ENCODE results near the gene ADIPOR2.

ADIPOR2 gene, protein sequence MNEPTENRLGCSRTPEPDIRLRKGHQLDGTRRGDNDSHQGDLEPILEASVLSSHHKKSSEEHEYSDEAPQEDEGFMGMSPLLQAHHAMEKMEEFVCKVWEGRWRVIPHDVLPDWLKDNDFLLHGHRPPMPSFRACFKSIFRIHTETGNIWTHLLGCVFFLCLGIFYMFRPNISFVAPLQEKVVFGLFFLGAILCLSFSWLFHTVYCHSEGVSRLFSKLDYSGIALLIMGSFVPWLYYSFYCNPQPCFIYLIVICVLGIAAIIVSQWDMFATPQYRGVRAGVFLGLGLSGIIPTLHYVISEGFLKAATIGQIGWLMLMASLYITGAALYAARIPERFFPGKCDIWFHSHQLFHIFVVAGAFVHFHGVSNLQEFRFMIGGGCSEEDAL

DNA sequence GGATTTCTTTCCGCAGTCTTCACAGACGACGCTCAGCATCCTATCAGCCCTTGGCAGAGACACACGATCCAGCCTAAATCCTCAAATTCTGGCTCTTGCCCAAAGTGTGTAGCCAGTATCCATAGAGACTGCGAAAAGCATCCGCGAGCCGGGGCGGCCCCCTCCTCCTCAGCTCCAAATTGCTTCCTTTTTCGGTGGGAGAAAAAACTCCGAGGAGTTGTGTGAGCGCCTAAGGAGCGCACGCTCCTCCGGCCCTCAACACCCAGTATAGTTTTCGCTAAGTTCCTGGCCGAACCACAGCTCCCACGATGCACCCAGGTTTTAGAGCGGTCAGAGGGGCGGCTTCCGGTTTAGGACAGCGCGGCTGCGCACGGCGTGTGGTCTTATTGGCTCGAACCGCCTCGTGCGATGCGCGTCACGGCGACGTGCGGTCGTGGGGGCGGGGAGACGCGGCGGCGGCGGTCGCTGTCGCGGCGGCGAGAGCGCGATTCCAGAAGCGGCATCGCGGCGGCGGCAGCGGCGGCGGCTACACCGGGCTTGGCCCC is at the start of gene ADIPOR2:
ADIPOR2 (plus strand) TSS at position 493 of the 545 bp plus-strand sequence. CDS start 63,274 bp downstream, outside the sequence.
- peak; percentile 89 to 93 (median 91) for DNase-seq (ENCODE audit: low read depth in 3 of 3)

DNA sequence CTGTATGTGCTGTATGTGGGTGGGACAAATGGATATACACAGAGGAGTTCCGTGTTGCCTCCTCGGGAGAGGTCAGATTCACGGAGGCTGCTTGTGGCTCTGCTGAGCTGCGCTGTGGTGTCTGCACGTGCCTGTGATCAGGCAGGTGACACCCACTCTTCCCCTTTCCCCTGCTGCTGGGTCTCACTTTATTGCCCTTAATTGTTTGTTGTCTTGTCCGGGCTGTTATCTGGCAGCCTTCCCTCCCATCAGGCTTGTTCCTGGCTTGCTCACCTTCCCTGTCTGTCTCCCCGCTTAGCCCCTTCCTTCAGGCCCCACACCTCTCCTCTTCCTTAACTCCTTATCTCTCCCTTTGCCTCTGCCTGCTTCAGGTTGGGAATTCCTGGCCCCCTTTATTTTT is 48.4 kb upstream of the ADIPOR2 start:
- DNase-seq (ENCODE audit: low read depth in 3 of 3): no peak

DNA sequence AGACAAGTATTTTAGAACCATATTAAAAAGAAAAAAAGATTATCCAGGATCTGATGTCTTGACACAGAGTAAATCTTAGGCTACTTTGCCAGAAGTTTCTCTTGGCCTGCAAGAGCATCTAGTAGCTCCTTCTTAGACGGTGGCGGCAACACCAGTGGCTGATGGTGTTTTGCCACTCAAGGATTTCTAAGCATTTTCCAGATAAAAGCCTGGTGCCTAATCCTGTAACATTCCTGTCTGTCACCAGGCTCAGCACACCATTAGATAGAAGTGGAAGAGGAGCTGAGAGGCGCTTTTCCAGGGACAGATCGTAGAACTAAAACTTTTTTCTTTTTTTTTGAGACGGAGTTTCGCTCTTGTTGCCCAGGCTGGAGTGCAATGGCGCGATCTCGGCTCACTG is 47.8 kb upstream of the ADIPOR2 start:
- no peak for DNase-seq (ENCODE audit: low read depth in 3 of 3)

DNA sequence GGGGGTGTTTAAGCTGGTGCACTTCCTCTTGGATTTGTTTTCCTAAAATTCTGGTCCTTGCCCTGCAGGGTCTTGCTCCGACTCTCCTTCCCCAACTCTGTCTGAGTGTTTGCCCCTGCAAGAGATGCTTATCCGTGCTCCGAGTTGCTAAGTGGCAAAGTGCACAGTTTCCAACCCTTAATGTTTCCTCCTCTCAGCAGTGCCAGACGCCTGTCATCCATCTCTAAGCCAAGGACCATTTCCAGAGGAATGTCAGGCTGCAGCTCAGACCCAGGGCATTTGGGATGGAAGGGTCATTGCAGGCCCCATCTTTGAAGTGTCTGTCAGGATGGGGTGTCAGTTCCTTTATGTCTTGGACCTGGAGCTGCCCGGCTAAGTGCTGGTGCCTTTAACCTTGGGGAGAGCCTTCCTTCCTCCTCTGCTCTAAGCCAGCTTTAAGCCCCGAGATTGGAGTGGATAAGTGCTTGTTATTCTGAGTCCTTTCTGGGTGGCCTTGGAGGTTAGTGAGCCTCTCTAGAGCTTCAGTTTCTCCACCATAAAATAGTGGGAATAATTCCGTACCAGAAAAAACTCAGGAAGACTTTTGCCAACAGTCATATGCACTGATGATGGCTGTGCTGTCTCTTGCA is 46.9 kb upstream of the ADIPOR2 start:
- DNase-seq (ENCODE audit: low read depth in 3 of 3): no peak

DNA sequence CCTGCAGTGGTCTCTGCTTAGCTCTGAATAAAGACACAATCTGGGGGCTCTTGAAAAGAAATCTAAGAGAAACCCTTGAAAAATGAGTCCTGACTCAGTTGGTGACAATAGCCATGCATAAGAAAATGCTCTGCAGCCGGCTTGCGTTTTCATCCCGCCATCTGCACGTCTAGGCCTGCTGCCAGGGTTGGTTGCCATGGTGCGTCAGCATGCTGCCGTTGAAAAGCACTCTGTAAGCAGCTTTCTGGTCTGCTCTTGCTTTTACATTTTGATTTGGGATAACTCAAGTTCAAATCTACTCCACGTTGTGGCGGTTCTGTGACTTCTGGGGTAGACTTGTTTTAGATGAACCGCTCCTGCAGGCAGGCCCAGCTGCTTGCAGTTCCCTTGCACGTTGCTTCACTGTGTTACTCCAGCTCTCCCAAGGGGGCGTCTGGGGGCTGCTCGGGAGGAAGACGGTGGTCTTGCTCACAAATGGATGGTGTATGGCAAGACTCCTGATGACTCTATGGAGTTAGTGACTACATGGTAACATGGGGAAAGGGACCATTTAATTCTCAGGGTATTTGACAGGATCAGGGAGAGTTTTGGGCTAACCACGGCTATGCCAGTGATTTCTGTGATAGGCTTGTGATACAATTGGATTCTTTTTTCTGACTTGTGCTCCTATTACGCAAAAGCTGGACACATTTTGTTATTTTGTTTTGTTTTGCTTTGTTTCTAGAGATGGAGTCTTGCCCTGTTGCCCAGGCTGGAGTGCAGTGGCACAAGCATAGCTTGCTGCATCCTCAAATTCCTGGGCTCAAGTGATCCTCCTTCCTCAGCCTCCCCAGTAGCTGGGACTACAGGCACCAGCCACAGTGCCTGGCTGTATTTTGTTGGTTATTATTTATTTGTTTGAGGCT is 46.1 kb upstream of the ADIPOR2 start:
- DNase-seq (ENCODE audit: low read depth in 3 of 3): no peak

DNA sequence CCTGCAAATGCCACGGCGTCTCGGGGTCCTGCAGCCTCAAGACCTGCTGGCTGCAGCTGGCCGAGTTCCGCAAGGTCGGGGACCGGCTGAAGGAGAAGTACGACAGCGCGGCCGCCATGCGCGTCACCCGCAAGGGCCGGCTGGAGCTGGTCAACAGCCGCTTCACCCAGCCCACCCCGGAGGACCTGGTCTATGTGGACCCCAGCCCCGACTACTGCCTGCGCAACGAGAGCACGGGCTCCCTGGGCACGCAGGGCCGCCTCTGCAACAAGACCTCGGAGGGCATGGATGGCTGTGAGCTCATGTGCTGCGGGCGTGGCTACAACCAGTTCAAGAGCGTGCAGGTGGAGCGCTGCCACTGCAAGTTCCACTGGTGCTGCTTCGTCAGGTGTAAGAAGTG is 45.1 kb upstream of the ADIPOR2 start:
- DNase-seq (ENCODE audit: low read depth in 3 of 3): no peak

DNA sequence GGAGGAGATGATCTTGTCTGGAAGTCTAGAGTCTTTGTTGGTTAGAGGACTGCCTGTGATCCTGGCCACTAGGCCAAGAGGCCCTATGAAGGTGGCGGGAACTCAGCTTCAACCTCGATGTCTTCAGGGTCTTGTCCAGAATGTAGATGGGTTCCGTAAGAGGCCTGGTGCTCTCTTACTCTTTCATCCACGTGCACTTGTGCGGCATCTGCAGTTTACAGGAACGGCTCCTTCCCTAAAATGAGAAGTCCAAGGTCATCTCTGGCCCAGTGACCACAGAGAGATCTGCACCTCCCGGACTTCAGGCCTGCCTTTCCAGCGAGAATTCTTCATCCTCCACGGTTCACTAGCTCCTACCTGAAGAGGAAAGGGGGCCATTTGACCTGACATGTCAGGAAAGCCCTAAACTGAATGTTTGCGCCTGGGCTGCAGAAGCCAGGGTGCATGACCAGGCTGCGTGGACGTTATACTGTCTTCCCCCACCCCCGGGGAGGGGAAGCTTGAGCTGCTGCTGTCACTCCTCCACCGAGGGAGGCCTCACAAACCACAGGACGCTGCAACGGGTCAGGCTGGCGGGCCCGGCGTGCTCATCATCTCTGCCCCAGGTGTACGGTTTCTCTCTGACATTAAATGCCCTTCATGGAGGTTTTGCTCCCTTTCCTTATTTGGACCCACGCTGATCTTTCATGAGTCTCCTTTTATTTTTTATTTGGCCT is 44.1 kb upstream of the ADIPOR2 start:
- no peak for DNase-seq (ENCODE audit: low read depth in 3 of 3)

DNA sequence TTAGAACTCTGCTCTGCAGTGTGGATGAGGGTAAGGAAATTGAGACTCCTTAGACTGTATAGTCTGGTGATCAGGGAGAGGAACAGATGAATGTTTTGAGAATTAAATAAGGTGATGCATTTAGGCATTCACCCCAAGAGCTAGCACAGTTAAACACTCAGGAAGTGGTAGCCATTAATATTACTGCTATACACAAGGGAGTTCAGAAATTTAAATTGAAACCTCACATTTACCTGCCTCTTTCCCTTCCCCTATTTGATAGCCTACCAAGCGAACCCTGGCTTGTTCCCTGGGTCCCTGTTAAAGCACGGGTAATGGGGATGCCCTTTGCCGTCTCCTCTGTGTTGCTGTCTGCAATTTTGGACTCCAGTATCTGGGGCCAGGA is 43.6 kb upstream of the ADIPOR2 start:
- DNase-seq (ENCODE audit: low read depth in 3 of 3): no peak

DNA sequence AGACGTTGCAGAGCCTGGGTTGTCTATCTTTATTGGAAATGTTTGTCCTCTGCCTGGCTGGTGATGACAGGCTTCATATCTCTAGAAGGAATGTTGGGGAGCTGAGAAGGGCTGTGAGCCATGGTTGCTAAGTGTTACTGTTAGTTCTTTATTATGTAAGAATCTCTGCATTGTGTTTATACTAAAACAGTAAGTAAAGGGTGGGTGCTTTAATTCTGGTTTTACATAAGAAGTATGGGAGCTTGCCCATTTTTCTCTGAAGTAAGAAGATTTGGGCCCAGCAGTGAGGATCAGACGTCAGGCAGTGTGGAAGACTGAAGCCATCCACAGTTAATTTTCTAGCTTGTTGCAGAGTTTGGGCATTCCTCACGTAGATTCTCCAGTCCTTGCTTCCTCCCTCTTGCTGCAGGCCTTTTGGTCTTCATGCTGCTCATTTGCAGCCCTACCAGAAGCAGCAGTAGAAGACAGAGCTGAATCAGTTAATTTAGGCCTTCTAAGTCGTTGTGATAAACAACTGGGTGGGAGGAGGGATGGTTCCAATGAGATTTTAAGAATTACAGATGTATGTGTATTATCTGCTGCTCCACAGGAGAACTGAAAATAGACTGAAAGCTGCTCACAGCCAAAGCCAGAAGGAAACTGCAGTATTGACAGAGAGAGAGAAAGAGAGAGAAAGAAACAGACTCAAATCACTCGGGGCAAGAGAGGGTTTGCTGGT is 40.5 kb upstream of the ADIPOR2 start:
- DNase-seq (ENCODE audit: low read depth in 3 of 3): no peak

DNA sequence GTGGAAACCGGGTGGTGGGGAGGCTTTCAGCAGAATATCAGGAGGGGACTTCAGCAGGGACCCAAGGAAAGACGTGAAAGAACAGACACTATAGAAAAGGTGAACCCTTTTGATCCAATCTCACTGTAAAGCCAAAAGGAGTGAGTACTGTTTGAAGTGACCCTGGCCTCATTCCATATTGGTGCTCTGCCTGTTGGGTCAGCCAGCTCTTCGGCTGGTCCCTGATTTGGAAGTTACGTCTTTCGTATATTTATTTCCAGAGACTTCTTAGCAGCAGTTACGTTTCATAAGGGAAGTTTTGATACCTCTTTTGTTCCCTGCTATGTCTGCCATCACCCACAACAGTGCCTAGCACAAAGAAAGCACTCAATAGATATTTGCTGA is 39.9 kb upstream of the ADIPOR2 start:
- no peak for DNase-seq (ENCODE audit: low read depth in 3 of 3)

DNA sequence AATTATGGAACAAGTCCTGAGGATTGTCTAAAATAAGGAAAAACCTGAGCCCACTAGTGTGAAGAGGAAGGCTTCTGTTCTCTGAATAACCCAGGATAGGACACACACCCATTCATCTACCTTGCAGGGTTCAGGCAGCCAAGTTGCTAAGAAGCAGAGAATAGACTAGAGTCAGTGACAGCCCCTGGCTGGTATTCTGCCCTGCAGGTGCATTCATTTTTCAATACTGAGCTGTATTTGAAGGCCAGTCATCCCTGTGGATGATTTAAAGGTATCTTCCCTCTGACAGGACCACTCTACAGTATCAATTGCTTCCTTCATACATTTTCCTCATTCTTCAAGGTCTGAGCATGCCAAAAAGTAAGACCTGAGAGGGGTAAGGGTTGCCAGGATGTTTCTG is 38.9 kb upstream of the ADIPOR2 start:
- DNase-seq (ENCODE audit: low read depth in 3 of 3): no peak

DNA sequence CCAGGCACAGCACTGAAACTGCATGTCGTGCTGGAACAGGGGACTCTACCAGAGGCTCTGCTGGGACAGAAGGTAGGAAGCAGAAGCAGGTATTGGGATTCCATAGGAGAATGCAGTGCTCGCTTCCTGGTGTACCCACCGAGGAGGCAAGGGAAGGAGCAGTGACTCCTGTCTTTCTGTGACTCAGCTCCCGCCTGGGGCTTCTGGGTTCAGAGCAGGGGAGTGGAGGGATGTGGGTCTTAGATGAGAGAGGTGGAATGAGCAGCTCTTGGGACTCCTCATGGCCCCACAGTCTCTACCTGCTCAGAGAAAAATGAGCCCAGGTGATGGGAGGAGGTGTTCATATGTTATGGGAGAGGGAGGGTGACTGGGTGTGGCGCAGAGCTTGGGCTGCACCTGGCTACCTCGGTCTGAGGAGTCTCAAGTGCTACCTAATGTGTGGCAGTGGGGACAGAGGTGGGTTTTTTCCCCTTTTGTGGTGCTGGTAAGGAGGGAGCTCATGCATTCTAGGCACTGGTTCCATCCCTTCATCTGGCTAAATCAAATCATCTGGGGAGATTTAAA is 35.6 kb upstream of the ADIPOR2 start:
- DNase-seq (ENCODE audit: low read depth in 3 of 3): no peak

DNA sequence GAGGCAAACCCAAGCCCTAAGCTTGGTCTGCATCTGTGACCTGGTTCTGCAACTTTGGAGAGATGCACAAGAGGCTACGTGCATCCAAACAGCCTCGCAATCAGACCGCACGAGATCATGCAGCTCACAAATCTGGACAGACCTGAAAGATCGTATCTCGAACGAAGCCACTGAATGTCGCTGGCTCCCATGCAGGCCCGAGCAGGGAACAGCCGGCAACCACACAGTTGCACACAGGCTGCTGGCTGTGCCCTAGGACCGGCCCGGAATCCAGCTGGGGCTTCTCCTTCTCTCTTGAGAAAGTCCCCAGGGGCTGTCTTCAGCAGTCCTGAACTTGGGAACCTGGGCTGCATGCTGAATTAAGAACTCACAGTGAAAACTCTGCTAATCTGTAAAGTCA is 34.0 kb upstream of the ADIPOR2 start:
- DNase-seq (ENCODE audit: low read depth in 3 of 3): no peak

DNA sequence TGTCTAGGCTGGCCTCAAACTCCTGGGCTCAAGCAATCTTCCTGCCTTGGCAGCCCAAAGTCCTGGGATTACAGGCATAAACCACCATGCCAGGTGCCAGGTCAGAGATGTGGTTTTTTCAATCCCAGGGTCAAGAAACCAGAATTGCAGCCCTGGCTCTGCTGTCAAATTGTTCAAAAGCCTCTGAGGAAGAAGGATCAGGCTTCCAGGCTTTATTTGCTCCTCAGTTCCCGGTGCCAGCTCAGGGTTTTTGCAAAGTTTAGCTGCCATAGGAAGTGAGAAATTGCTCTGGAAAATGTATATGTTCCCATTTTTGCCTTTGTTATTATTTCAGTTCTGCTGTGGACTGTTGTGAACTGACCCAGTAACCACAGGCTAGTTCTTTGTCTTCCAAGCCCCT is 33.2 kb upstream of the ADIPOR2 start:
- no peak for DNase-seq (ENCODE audit: low read depth in 3 of 3)

DNA sequence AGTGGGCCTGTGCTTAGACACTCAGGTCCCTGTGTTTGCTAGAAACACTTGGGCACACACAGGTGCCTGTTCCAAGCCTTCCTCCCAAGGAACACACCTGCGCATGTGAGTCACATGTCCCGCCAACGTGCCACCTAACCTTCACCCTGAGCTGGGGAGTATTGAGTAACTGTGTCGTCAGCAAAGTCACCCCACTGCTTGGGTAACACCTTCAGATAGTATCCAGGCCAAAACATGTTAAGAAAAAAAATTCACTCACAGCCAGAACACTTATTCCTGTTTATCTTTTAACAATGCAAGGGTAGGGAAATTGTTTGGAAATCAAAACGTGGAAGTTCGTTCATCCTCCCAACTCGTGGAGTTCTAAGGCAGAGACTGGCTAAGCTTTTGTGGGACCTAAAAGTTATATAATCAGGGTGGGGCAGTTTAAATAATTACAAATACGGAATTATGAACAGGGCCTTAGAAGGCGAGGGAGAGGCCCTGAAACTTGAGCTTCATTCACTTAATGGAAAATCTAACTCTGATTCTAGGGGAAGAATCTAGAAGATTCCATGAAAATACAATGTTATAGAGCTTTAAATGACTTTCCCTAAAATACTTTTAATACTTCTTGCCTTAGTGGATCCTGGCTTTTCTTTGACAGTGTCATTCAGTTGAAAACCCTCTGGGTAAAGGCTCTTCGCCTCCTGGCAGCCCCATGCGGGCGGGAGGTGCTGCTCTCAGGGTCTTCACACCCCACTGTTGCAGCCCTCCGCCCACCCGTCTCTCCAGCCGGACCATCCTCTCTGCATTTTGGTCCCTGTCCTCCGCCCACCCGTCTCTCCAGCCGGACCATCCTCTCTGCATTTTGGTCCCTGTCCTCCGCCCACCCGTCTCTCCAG is 30.3 kb upstream of the ADIPOR2 start:
- peak; percentile 11 to 41 (median 15) for DNase-seq (ENCODE audit: low read depth in 3 of 3)

DNA sequence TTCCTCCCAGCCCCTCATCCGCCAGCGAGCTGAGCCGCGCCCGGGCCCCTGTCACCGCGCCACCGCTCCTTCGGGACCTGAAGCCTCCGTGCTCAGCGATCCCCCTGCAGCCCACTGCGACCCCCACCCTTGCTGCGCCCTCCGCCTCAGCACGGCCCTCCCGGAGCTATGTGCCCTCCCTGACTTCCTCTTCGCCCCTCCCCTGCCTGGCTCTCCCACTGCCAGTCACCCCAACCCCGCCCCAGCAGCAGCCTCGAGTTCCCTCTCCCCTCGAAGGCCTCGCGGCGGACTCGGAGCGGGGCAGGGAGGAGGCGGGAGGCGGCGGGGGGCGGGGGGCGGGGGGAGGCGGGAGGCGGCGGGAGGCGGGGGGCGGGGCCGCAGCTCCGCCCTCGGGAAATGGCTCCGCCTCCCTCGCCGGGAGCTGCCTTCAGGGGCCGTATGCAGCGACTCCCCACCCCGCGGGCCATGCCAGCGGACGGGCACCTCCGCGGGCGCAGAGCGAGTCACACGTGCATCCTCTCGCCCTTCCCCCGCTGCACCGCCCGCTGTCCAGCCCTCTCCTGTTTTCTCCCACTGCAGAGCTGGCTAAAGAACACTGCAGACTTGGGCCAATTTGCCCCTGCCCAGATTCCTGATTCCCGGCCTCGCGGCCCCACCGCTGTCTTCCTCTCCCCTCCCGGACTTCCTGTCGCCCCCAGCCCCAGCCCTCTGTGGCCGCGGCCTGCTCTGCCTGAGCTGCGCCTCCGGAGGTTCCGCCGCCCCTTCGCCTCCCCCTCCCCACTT is 29.1 kb upstream of the ADIPOR2 start:
- peak; percentile 44 to 79 (median 55) for DNase-seq (ENCODE audit: low read depth in 3 of 3)

DNA sequence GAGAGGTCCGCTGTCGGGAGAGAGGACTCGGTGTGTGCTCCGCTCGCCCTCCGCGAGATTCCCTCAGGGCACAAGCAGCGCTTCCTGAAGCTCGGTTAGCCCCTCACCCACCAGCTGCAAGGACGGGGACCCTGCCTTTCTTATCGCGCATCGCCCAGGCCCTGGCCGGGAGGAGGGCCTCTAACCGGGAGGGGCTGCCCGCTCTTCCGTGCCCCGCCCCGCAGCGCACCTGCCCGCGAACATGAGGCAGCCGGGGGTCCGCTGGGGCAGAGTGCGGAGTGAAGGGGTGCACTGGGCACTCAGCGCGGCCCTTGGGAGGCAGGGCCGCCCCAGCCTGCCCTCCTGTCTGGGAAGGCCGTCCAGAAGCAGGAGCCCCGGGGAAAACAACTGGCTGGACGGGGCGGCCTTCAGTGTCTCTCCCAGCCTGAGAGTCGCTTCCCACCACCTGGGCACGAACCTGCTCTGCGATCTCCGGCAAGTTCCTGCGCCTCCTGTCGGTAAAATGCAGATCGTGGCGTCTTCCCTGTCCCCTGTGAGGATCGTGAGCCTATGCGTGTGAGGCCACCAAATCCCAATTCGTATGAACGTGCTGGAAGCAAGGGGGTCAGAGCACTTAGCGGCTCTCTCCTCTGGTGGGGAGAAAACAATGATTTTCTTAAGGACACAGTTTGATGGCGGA is 28.0 kb upstream of the ADIPOR2 start:
- DNase-seq (ENCODE audit: low read depth in 3 of 3): peak in 1 of 3 experiments; percentile 16

All from stimulated activated CD4-positive, alpha-beta T cell treated with anti-CD3 and anti-CD28 coated beads, TNF-alpha, amount 100 ng/mL, for 24 hours (primary cell).